ENCODE measurements around the gene SUGP2. TPM values are rescaled to one million over a fixed set of nuclear protein-coding genes. Genes with fewer than 3 reads are reported as not detected.

Gene SUGP2
- total and polyA plus RNA-seq, 9 of the 15 experiments (the other 6 are each of a cell fraction or from before 2014, with no cell fraction given), result 13.1 to 101 (median 63.1) TPM

DNA sequence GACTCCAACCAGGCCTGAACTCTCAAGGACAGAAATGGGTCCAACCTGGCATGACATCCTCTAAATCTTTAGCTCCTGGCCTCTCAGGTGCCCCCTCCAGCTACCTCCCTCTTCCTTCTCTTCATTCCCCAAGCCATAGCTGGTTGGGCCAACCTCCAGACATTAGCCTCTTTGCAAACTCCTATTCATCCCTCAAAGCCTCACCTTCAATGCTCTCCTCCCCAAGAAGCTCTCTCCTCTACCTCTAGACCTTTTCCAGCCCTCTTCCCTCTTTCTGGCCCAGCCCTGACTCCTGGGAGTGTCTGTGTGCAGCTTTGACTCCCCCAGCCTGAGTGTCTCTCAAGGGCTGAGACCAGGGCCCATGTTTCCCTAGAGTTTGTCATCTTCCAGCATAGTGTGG is 87.0 kb downstream of the SUGP2 start:
- peaks cover 0 to 14% of the 10 kb centered on the region in 2 experiments; a peak in 1 of 5 replicates for H3K27me3 ChIP-seq (ENCODE audit: control insufficient read depth in 2 of 2, insufficient read depth in 2 of 2, low read length in 2 of 2)
- no peak overlapping the region for H3K4me2 ChIP-seq (ENCODE audit: insufficient read depth, low read length)
- H2AFZ ChIP-seq (ENCODE audit: low read depth, low read length), result no peak overlapping the region
- peaks cover 5% of the 10 kb centered on the region for H3K9me1 ChIP-seq (ENCODE audit: control insufficient read depth, insufficient read depth, low read length)
- H3K4me3 ChIP-seq, result no peak overlapping the region
- H3K79me2 ChIP-seq (ENCODE audit: control insufficient read depth, insufficient read depth, low read length), result no peaks in the 10 kb centered on the region
- ChIA-PET CTCF (ENCODE audit: low intra/inter-chr PET ratio) (no interaction called here), POLR2A (interaction anchor here (0.5 kb wide), 1 partner anchor 37 kb away, joined by 3 read pairs; no protein-coding TSS in a partner anchor)
- no peaks in the 10 kb centered on the region for H3K9me3 ChIP-seq (replicated peaks; ENCODE audit: control insufficient read depth, insufficient read depth, low read depth, low read length)
- H3K36me3 ChIP-seq (ENCODE audit: control insufficient read depth, insufficient read depth, low read length), result no peaks in the 10 kb centered on the region
- ATAC-seq (no peak), DNase-seq (ENCODE audit: extremely low read depth in 1 of 4, low spot score in 3 of 4) (no peak), FAIRE-seq (no peak)
- intact Hi-C loops (cut with micrococcal nuclease) (no loop called here), in situ Hi-C loops (cut with MboI) (no loop called here)
- H4K20me1 ChIP-seq (replicated peaks; ENCODE audit: control insufficient read depth, insufficient read depth, low read length), result peaks cover 5% of the 10 kb centered on the region
- BruUV-seq (replicated peaks), result no TSS peak
- peaks cover 3 to 12% of the 10 kb centered on the region in 2 experiments; a peak in 3 of 5 replicates for H3K4me1 ChIP-seq (replicated peaks in 1 of 2; ENCODE audit: control insufficient read depth in 2 of 2, insufficient read depth in 2 of 2, low read length in 2 of 2)
- H3K27ac ChIP-seq (ENCODE audit: extremely low read depth, low read depth, low read length), result no peak overlapping the region
- no peak overlapping the region for H3K9ac ChIP-seq (ENCODE audit: insufficient read depth in 1 of 2, low read depth in 2 of 2, low read length in 2 of 2)
- TF ChIP-seq ZC3H4 (CRISPR knock-in tag; IDR thresholded peaks at IDR 0.05; ENCODE audit: borderline replicate concordance), result no peak
- TF ChIP-seq ARNT (IDR thresholded peaks at IDR 0.05), result no peak
- TF ChIP-seq PTBP1 (IDR thresholded peaks at IDR 0.05; ENCODE audit: low read depth, low read length), result no peak
- no peak for TF ChIP-seq RBM14 (IDR thresholded peaks at IDR 0.05; ENCODE audit: borderline replicate concordance, insufficient read depth, low read depth, low read length)
- TF ChIP-seq MAZ (CRISPR knock-in tag; conservative IDR thresholded peaks at IDR 0.05 in 1 of 2, IDR thresholded peaks at IDR 0.05 in 1 of 2), result no peak
- TF ChIP-seq, protein P1, sequence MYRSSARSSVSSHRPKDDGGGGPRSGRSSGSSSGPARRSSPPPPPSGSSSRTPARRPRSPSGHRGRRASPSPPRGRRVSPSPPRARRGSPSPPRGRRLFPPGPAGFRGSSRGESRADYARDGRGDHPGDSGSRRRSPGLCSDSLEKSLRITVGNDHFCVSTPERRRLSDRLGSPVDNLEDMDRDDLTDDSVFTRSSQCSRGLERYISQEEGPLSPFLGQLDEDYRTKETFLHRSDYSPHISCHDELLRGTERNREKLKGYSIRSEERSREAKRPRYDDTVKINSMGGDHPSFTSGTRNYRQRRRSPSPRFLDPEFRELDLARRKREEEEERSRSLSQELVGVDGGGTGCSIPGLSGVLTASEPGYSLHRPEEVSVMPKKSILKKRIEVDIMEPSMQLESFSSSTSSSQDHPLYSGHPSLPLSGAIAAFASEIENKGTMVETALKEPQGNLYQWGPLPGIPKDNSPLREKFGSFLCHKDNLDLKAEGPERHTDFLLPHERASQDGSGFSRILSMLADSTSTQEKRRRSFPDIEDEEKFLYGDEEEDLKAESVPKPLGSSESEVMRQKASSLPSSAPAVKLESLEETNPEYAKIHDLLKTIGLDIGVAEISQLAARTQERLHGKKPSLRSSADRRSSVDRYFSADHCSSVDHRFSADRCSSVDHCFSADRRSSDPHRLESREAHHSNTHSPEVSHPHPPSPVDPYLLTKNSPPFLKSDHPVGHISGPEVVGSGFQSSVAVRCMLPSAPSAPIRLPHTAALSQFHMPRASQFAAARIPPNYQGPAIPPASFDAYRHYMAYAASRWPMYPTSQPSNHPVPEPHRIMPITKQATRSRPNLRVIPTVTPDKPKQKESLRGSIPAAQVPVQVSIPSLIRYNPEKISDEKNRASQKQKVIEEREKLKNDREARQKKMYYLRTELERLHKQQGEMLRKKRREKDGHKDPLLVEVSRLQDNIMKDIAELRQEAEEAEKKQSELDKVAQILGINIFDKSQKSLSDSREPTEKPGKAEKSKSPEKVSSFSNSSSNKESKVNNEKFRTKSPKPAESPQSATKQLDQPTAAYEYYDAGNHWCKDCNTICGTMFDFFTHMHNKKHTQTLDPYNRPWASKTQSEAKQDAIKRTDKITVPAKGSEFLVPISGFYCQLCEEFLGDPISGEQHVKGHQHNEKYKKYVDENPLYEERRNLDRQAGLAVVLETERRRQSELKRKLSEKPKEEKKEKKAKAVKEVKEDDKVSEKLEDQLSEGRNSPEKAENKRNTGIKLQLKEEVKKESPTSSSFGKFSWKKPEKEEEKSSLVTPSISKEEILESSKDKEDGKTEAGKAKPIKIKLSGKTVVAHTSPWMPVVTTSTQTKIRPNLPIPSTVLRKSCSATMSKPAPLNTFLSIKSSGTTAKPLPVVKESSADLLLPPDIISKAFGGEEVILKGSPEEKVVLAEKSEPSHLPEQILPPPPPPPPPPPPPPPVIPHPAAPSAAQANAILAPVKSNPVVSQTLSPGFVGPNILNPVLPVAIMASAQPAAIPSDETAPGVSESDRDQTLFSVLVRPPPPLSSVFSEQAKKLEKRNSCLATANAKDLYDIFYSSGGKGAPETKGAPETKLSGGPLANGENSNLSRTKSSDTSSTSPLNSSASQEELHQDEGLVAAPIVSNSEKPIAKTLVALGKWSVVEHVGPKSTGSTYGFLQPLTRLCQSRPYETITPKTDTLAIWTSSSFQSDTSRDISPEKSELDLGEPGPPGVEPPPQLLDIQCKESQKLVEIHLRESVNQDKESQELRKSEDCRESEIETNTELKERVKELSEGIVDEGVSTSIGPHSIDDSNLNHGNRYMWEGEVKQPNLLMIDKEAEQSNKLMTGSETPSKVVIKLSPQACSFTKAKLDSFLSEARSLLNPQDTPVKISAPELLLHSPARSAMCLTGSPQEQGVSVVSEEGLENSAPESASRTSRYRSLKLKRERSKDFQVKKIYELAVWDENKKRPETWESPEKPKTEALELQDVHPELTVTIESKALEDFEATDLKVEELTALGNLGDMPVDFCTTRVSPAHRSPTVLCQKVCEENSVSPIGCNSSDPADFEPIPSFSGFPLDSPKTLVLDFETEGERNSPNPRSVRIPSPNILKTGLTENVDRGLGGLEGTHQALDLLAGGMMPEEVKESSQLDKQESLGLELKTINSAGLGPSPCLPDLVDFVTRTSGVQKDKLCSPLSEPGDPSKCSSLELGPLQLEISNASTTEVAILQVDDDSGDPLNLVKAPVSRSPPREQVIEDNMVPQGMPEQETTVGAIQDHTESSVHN (IDR thresholded peaks at IDR 0.05; ENCODE audit: borderline replicate concordance in 1 of 2, low read depth in 1 of 2), result no peak
- TF ChIP-seq, protein P2, sequence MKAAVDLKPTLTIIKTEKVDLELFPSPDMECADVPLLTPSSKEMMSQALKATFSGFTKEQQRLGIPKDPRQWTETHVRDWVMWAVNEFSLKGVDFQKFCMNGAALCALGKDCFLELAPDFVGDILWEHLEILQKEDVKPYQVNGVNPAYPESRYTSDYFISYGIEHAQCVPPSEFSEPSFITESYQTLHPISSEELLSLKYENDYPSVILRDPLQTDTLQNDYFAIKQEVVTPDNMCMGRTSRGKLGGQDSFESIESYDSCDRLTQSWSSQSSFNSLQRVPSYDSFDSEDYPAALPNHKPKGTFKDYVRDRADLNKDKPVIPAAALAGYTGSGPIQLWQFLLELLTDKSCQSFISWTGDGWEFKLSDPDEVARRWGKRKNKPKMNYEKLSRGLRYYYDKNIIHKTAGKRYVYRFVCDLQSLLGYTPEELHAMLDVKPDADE (conservative IDR thresholded peaks at IDR 0.05; ENCODE audit: control insufficient read depth, low read depth, low read length), result no peak
- TF ChIP-seq, protein P3, sequence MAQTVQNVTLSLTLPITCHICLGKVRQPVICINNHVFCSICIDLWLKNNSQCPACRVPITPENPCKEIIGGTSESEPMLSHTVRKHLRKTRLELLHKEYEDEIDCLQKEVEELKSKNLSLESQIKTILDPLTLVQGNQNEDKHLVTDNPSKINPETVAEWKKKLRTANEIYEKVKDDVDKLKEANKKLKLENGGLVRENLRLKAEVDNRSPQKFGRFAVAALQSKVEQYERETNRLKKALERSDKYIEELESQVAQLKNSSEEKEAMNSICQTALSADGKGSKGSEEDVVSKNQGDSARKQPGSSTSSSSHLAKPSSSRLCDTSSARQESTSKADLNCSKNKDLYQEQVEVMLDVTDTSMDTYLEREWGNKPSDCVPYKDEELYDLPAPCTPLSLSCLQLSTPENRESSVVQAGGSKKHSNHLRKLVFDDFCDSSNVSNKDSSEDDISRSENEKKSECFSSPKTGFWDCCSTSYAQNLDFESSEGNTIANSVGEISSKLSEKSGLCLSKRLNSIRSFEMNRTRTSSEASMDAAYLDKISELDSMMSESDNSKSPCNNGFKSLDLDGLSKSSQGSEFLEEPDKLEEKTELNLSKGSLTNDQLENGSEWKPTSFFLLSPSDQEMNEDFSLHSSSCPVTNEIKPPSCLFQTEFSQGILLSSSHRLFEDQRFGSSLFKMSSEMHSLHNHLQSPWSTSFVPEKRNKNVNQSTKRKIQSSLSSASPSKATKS (CRISPR knock-in tag; IDR thresholded peaks at IDR 0.05), result no peak
- TF ChIP-seq ZNF143 (CRISPR knock-in tag; IDR thresholded peaks at IDR 0.05), result no peak

All from K562 (cell line).